WTC11 (cell line): ENCODE measurements around the gene CDK18. TPM values are rescaled to one million over a fixed set of nuclear protein-coding genes. Genes with fewer than 3 reads are reported as not detected.

Source experiments
- ATAC-seq: fragments of 200-7000 bp; cut with Tn5 transposase; 2 replicates; pipeline ENCODE4 v1.10.0; 2021; ENCODE audit warnings: mild to moderate bottlenecking, moderate library complexity
- CTCF ChIA-PET: fragments of 300-600 bp; sonication (Branson Sonifier 250); formaldehyde crosslinking; loops from one replicate; lab custom pipeline; 2021; ENCODE audit warnings: antibody characterized with exemption; lab: Charles Lee
- POLR2A ChIA-PET: fragments of 350-600 bp; sonication (Branson Sonifier 250); formaldehyde crosslinking; loops from one replicate; lab custom pipeline; 2021; ENCODE audit warnings: antibody characterized with exemption; lab: Charles Lee
- DNase-seq: peaks from one replicate; pipeline ENCODE4 v3.0.0; 2021; ENCODE audit warnings: low spot score
- H3K27ac Mint-ChIP-seq: 2 replicates; pipeline ENCODE4 v1.8.0; 2021; ENCODE audit warnings: mixed read lengths
- H3K27me3 Mint-ChIP-seq: 2 replicates; pipeline ENCODE4 v1.8.0; 2021; ENCODE audit warnings: low read depth, mild to moderate bottlenecking, moderate library complexity, mixed read lengths
- H3K36me3 Mint-ChIP-seq: 2 replicates; pipeline ENCODE4 v1.8.0; 2021; ENCODE audit warnings: mixed read lengths
- H3K4me1 Mint-ChIP-seq: 2 replicates; pipeline ENCODE4 v1.8.0; 2022; ENCODE audit warnings: mixed read lengths
- H3K4me3 Mint-ChIP-seq: 2 replicates; pipeline ENCODE4 v1.8.0; 2021; ENCODE audit warnings: mild to moderate bottlenecking, moderate library complexity, mixed read lengths
- H3K9me3 Mint-ChIP-seq: 2 replicates; pipeline ENCODE4 v1.8.0; 2021; ENCODE audit warnings: mixed read lengths
- AR ChIP-seq: fragments of 250-450 bp; sonication (Bioruptor Pico); IDR thresholded peaks from 2 replicates; pipeline ENCODE4 v1.9.0; 2021; ENCODE audit warnings: mild to moderate bottlenecking
- CDX4 ChIP-seq: fragments of 250-450 bp; sonication (Bioruptor Pico); IDR thresholded peaks from 2 replicates; pipeline ENCODE4 v1.9.0; 2021; ENCODE audit warnings: moderate library complexity, mild to moderate bottlenecking, inconsistent platforms, borderline replicate concordance
- CREM ChIP-seq: sonication (generic); formaldehyde crosslinking; IDR thresholded peaks from 2 replicates; pipeline ENCODE4 v1.8.1; 2022; ENCODE audit warnings: mild to moderate bottlenecking, missing genetic modification reagents, moderate library complexity
- EMX1 ChIP-seq: fragments of 250-450 bp; sonication (Bioruptor Pico); IDR thresholded peaks from 2 replicates; pipeline ENCODE4 v1.8.0; 2021; ENCODE audit warnings: mild to moderate bottlenecking
- ESRRA ChIP-seq: sonication (generic); formaldehyde crosslinking; IDR thresholded peaks from 2 replicates; pipeline ENCODE4 v1.8.1; 2022; ENCODE audit warnings: mild to moderate bottlenecking, missing genetic modification reagents, borderline replicate concordance
- ETV6 ChIP-seq: sonication (generic); formaldehyde crosslinking; IDR thresholded peaks from 2 replicates; pipeline ENCODE4 v1.8.1; 2022; ENCODE audit warnings: mild to moderate bottlenecking, missing genetic modification reagents
- FOXJ3 ChIP-seq: sonication (generic); formaldehyde crosslinking; IDR thresholded peaks from 2 replicates; pipeline ENCODE4 v1.9.0; 2021; ENCODE audit warnings: missing genetic modification reagents, mild to moderate bottlenecking, borderline replicate concordance
- FOXK1 ChIP-seq: sonication (generic); formaldehyde crosslinking; IDR thresholded peaks from 2 replicates; pipeline ENCODE4 v1.8.0; 2022; ENCODE audit warnings: mild to moderate bottlenecking, moderate library complexity, missing genetic modification reagents
- HMGA2 ChIP-seq: fragments of 250-450 bp; sonication (Bioruptor Pico); IDR thresholded peaks from 2 replicates; pipeline ENCODE4 v1.4.0; 2021; ENCODE audit warnings: mild to moderate bottlenecking, moderate library complexity
- MXD4 ChIP-seq: fragments of 250-450 bp; sonication (Bioruptor Pico); IDR thresholded peaks from 2 replicates; pipeline ENCODE4 v1.8.0; 2021; ENCODE audit warnings: mild to moderate bottlenecking, moderate library complexity, borderline replicate concordance
- MYBL2 ChIP-seq: sonication (generic); formaldehyde crosslinking; IDR thresholded peaks from 2 replicates; pipeline ENCODE4 v1.8.1; 2023; ENCODE audit warnings: mild to moderate bottlenecking, moderate library complexity, missing genetic modification reagents
- NFATC4 ChIP-seq: fragments of 250-450 bp; sonication (Bioruptor Pico); IDR thresholded peaks from 2 replicates; pipeline ENCODE4 v1.9.0; 2021; ENCODE audit warnings: mild to moderate bottlenecking
- NFE2L1 ChIP-seq: sonication (generic); formaldehyde crosslinking; IDR thresholded peaks from 2 replicates; pipeline ENCODE4 v1.8.1; 2023; ENCODE audit warnings: missing genetic modification reagents
- NFYB ChIP-seq: sonication (generic); formaldehyde crosslinking; conservative IDR thresholded peaks from 2 replicates; pipeline ENCODE4 v1.8.0; 2022; ENCODE audit warnings: low read depth, missing genetic modification reagents
- NR3C1 ChIP-seq: sonication (generic); formaldehyde crosslinking; conservative IDR thresholded peaks from 2 replicates; pipeline ENCODE4 v1.8.1; 2023; ENCODE audit warnings: low read depth, mild to moderate bottlenecking, missing genetic modification reagents
- OVOL2 ChIP-seq: fragments of 250-450 bp; sonication (Bioruptor Pico); IDR thresholded peaks from 2 replicates; pipeline ENCODE4 v1.9.0; 2021; ENCODE audit warnings: mild to moderate bottlenecking, borderline replicate concordance
- SMAD3 ChIP-seq: sonication (generic); formaldehyde crosslinking; IDR thresholded peaks from 2 replicates; pipeline ENCODE4 v1.8.0; 2022; ENCODE audit warnings: missing genetic modification reagents, mild to moderate bottlenecking, borderline replicate concordance
- SMAD4 ChIP-seq: sonication (generic); formaldehyde crosslinking; IDR thresholded peaks from 2 replicates; pipeline ENCODE4 v1.8.0; 2022; ENCODE audit warnings: mild to moderate bottlenecking, missing genetic modification reagents
- SOX15 ChIP-seq: fragments of 250-450 bp; sonication (Bioruptor Pico); IDR thresholded peaks from 2 replicates; pipeline ENCODE4 v1.9.0; 2021; ENCODE audit warnings: mild to moderate bottlenecking
- STAT6 ChIP-seq: sonication (generic); formaldehyde crosslinking; conservative IDR thresholded peaks from 2 replicates; pipeline ENCODE4 v1.8.1; 2023; ENCODE audit warnings: mild to moderate bottlenecking, low read depth, missing genetic modification reagents, moderate library complexity
- TEAD4 ChIP-seq: sonication (generic); formaldehyde crosslinking; IDR thresholded peaks from 2 replicates; pipeline ENCODE4 v1.8.0; 2022; ENCODE audit warnings: mild to moderate bottlenecking, missing genetic modification reagents
- TP53 ChIP-seq: sonication (generic); formaldehyde crosslinking; IDR thresholded peaks from 2 replicates; pipeline ENCODE4 v1.8.1; 2023; ENCODE audit warnings: mild to moderate bottlenecking, missing genetic modification reagents
- ZBTB21 ChIP-seq: sonication (generic); formaldehyde crosslinking; IDR thresholded peaks from 2 replicates; pipeline ENCODE4 v1.8.1; 2023; ENCODE audit warnings: mild to moderate bottlenecking, missing genetic modification reagents, borderline replicate concordance
- ZNF219 ChIP-seq: sonication (generic); formaldehyde crosslinking; IDR thresholded peaks from 2 replicates; pipeline ENCODE4 v1.8.0; 2023; ENCODE audit warnings: missing genetic modification reagents, mild to moderate bottlenecking, borderline replicate concordance
- ZNF232 ChIP-seq: sonication (generic); formaldehyde crosslinking; IDR thresholded peaks from 2 replicates; pipeline ENCODE4 v1.8.0; 2022; ENCODE audit warnings: mild to moderate bottlenecking, missing genetic modification reagents
- ZNF416 ChIP-seq: fragments of 250-450 bp; sonication (Bioruptor Pico); IDR thresholded peaks from 2 replicates; pipeline ENCODE4 v1.9.0; 2021; ENCODE audit warnings: mild to moderate bottlenecking, inconsistent platforms
- total RNA-seq: library from RNA; stranded (reverse); gene quantifications from 3 replicates; pipeline ENCODE4 v1.2.3, GENCODE V29; 2021
- TF ChIP-seq, protein P1 (sequence below): fragments of 200-600 bp; IDR thresholded peaks from 2 replicates; pipeline ENCODE4 v1.8.0; 2022; ENCODE audit warnings: antibody characterized with exemption
- TF ChIP-seq, protein P2 (sequence below): sonication (generic); formaldehyde crosslinking; IDR thresholded peaks from 2 replicates; pipeline ENCODE4 v1.8.1; 2022; ENCODE audit warnings: mild to moderate bottlenecking, missing genetic modification reagents, moderate library complexity, borderline replicate concordance

CDK18 gene
- total RNA-seq, 1 experiment from 2014 or later = 71.9 TPM

- Mint-ChIP-seq H3K4me3 (no peak overlapping the region), H3K27ac (no peak overlapping the region), H3K4me1 (peaks cover 12% of the 10 kb centered on the region), H3K36me3 (no peaks in the 10 kb centered on the region), H3K9me3 (no peaks in the 10 kb centered on the region), H3K27me3 (peaks cover 5% of the 10 kb centered on the region; the same call in 1 of the 2 replicates)
- peak; percentile 5 for DNase-seq
- ChIA-PET POLR2A (no interaction called here), CTCF (interaction anchor here (0.6 to 3.6 kb wide), 10 partner anchors 8 to 397 kb away, joined by 3 to 36 read pairs (median 4); partner anchors contain the start of gene ELK4)
- ATAC-seq = no peak
- TF ChIP-seq NFE2L1 = no peak
- TF ChIP-seq OVOL2 (CRISPR knock-in tag) = no peak
- no peak for TF ChIP-seq SMAD4 (CRISPR knock-in tag)
- no peak for TF ChIP-seq MYBL2 (CRISPR knock-in tag)
- TF ChIP-seq ZNF232 (CRISPR knock-in tag) = no peak
- TF ChIP-seq ZNF219 = no peak
- TF ChIP-seq ZNF416 = no peak
- no peak for TF ChIP-seq FOXK1 (CRISPR knock-in tag)
- no peak for TF ChIP-seq TP53 (CRISPR knock-in tag)
- no peak for TF ChIP-seq HMGA2 (CRISPR knock-in tag)
- no peak for TF ChIP-seq FOXJ3 (CRISPR knock-in tag)
- TF ChIP-seq CDX4 = no peak
- TF ChIP-seq ZBTB21 (CRISPR knock-in tag) = no peak
- TF ChIP-seq SOX15 (CRISPR knock-in tag) = no peak
- no peak for TF ChIP-seq NFYB (CRISPR knock-in tag)
- TF ChIP-seq, protein P1, sequence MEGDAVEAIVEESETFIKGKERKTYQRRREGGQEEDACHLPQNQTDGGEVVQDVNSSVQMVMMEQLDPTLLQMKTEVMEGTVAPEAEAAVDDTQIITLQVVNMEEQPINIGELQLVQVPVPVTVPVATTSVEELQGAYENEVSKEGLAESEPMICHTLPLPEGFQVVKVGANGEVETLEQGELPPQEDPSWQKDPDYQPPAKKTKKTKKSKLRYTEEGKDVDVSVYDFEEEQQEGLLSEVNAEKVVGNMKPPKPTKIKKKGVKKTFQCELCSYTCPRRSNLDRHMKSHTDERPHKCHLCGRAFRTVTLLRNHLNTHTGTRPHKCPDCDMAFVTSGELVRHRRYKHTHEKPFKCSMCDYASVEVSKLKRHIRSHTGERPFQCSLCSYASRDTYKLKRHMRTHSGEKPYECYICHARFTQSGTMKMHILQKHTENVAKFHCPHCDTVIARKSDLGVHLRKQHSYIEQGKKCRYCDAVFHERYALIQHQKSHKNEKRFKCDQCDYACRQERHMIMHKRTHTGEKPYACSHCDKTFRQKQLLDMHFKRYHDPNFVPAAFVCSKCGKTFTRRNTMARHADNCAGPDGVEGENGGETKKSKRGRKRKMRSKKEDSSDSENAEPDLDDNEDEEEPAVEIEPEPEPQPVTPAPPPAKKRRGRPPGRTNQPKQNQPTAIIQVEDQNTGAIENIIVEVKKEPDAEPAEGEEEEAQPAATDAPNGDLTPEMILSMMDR = no peak
- TF ChIP-seq ETV6 = no peak
- TF ChIP-seq TEAD4 (CRISPR knock-in tag) = no peak
Measured at GRCh38 chr1:205580140-205580922, 75.9 kb downstream of the CDK18 start.

- POLR2A ChIA-PET = no interaction called here
- Mint-ChIP-seq H3K4me3 (no peak overlapping the region), H3K4me1 (peaks cover 12% of the 10 kb centered on the region), H3K9me3 (no peaks in the 10 kb centered on the region), H3K27me3 (peaks cover 5% of the 10 kb centered on the region; the same call in 1 of the 2 replicates), H3K36me3 (no peaks in the 10 kb centered on the region), H3K27ac (no peak overlapping the region)
- ATAC-seq = no peak
- CTCF ChIA-PET = interaction anchor here (0.7 to 3.6 kb wide), 2 partner anchors 11 to 966 kb away, joined by 6 to 36 read pairs; no protein-coding TSS in a partner anchor
- DNase-seq = no peak
- TF ChIP-seq SMAD3 (no peak), EMX1 (CRISPR knock-in tag) (no peak), ESRRA (no peak), HMGA2 (CRISPR knock-in tag) (no peak), CREM (CRISPR knock-in tag) (no peak), CDX4 (no peak), NFATC4 (CRISPR knock-in tag) (no peak), NR3C1 (CRISPR knock-in tag) (no peak), SMAD4 (CRISPR knock-in tag) (no peak), MXD4 (CRISPR knock-in tag) (no peak), AR (CRISPR knock-in tag) (no peak), STAT6 (CRISPR knock-in tag) (no peak)
- TF ChIP-seq, protein P2, sequence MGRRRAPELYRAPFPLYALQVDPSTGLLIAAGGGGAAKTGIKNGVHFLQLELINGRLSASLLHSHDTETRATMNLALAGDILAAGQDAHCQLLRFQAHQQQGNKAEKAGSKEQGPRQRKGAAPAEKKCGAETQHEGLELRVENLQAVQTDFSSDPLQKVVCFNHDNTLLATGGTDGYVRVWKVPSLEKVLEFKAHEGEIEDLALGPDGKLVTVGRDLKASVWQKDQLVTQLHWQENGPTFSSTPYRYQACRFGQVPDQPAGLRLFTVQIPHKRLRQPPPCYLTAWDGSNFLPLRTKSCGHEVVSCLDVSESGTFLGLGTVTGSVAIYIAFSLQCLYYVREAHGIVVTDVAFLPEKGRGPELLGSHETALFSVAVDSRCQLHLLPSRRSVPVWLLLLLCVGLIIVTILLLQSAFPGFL (CRISPR knock-in tag) = no peak
Measured at GRCh38 chr1:205580923-205581180, 76.4 kb downstream of the CDK18 start.
